Hepatic stellate cell (primary cell): Measurements from ENCODE around the gene CHST14.

Experiments
- DNase-seq: peaks from one replicate; pipeline ENCODE4 v3.0.0; 2011; ENCODE audit warnings: low spot score

CHST14 gene

GRCh38 chr15:40493089-40493840 lies 22.5 kb downstream of the CHST14 start:
- no peak for DNase-seq

DNA sequence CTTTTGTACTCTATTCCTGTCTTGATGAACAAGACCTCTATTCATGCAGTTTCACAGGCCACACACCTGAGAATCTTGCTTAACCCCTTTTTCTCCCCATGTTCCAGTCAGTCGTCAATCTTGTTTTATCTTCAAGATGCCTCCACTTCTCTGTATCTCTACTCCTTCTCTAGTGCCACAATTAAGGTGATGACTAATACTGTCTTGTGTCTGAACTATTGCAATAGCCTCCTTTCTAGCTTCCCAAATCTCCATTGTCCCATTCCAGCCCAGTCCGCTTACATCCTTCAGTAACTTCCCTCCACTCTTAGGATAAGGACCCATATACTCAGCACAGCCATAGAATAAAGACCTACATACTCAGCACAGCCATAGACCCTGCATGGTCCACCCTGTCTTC lies 24.7 kb downstream of the CHST14 start:
- DNase-seq, result no peak

GRCh38 chr15:40498418-40498817 lies 27.6 kb downstream of the CHST14 start:
- peak; percentile 67 for DNase-seq

DNA sequence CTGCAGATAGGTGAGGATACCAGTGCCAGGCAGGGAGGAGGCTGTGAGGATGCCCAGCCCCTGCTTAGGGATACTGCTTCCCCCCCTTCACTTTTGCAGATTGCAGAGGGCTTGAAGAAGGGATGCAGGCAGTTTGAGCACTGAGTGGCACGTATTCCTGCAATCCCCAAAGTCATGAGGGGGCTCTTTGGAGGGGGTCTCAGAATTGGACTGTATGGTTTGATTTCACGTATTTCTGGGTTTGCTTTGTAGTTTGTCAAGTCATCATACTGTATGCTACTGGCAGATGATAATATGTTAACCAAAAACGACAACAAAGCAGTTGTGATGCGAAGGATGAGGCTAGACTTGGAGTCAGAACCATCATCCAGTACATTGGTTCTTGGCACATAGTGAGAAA lies 28.1 kb downstream of the CHST14 start:
- DNase-seq, result no peak

GRCh38 chr15:40499931-40500330 lies 29.1 kb downstream of the CHST14 start:
- no peak for DNase-seq

DNA sequence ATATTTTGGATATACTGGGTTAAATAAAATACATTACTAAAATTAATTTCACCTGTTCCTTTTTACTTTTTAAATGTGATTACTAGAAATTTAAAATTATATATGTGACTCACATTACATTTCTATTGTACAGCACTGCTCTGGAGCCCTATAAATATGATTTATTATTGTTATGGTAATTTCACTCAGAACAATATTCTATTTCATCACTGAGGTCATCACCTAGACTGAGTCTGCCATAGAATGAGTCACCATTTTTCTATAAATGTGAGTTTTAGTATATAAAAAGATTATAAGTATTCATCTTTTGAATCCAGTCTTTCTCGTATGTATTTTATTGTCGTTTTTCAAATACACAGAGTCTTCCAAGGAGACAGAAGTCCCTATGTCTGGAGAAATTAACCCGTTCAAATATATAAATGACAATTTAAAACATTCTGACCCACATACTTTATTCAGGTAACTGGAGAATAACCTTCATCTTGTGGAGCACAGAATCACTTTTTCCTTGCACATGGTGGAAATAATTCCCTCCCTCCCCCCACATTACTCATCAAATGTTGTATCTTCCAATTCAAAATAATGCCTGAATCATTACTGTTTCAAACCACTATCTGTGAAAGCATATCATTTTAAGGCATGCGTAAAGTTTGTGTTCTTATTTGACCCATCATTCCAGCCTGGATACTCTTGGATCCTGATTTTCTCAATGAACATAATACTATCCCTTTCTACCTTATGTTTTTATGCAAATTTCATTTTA lies 30.0 kb downstream of the CHST14 start:
- DNase-seq, result peak; percentile 40

GRCh38 chr15:40501487-40501886 lies 30.7 kb downstream of the CHST14 start:
- no peak for DNase-seq

DNA sequence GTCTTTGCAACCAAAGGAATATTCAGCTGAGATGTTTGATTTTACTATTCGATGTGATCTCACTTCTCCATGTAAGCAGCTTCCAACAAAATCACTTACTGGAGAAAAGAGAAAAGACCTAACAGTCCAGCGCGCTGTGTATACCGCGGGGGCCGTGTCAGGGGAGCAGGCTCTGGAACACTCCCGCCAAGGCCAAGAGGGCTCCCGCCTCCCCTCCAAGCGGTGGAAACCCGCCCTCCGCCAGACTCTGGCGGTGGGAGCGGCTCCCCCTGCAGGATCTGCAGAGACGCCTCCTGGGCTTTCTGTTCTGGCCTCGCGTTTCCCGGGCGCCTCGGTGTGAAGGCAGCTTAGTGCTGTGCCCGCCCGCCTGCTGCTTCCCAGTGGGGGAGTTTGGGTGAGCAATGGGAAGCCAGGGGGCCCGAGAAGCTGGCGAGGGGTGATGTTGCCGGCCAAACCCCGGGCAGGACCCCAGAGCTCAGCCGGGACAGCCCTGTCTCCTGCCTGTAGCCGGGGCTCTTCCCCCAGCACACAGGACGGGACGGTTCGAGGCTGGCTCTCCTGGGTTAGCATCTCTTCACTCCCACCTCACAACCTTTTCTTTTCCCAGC lies 36.3 kb downstream of the CHST14 start:
- DNase-seq, result peak; percentile 84

- no peak for DNase-seq
These were observed 37.4 kb downstream of the CHST14 start for GRCh38 chr15:40508216-40508615.

DNA sequence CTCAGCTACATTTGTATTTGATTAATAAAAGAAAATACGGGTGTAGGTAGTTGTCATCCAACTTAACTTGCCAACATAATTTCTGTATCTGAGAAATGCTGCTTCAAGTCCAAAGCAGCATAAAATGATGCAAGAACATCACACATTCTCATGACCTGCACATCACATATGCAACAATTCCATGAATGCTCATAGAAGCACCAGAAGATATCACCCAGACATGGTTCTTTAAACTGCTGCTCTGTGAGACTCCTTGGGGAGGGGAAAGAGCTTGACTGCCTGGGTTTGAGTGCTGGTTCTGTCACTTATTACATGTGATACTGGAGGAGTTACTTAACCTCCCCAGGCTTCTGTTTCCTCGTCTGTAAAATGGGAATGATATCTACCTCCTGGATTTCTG lies 39.4 kb downstream of the CHST14 start:
- DNase-seq, result no peak

DNA sequence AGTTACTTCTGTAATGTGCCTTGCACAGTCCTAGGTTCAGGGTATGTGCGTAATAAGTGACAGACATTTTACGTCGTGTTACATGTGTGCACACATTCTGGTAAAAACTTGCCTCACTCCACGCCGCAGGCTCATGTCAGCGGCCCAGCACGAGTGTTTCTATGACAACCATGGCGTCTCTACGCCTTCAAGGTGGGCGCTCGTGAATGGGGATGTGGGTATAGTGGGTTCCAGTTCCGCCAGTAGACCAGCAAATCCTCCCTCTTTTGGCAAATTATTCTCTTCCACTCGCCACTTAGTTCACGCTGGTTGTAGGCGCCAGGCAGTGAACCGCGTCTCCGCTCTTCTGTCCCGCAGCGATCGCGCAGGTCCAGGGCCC lies 40.3 kb downstream of the CHST14 start:
- no peak for DNase-seq

DNA sequence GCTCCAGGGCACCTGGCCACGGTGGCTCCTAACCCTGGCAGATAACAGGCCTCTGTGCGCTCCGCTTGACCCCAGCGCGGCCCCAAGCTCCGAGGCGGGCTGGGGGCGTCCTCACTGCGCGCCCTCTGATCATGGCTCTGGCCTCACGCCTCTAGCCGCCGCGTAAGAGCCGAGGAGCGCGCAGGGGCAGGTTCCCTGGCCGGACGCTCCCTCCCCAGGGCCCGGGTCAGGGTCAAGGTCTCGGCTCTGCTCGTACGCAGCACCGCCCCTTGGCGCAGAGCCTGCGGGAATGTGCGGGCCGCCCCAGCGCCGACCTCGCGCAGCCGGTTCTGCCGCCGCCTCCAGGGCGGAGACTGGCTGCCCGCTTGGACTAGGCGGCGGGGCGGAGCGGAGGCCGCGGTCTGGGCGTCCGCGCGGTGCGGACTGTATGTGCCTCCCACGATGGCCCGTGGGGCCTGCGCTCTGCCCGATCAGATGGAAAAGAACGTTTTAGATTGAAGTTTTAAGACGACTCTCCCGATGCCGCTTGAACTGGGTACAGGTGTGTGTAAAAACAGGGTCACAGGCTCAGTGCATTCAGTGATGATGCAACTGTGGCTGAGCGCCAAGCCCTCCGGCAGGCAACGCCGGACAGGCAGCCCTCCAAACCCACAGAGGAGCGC lies 40.8 kb downstream of the CHST14 start:
- peak; percentile 69 for DNase-seq

DNA sequence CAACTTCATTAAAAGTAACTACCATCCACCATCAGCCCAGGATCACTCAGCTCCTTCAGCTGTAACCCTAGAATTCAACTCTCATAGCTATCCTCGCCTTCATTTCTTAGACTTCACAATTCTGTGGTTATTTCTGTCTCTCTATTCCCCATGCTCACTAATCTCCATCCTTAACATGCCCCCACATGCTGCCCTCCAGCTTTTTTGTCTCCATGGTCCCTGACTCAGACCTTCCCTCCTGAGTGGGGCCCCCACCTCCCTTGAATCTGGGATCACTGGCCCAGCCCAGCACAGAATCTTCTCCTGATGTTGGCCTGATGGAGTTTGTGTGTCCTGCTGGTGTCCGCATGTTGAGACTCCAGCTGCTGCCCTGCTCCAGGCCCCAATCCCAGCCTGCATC lies 41.7 kb downstream of the CHST14 start:
- DNase-seq, result no peak

GRCh38 chr15:40513609-40514008 lies 42.8 kb downstream of the CHST14 start:
- DNase-seq, result no peak

DNA sequence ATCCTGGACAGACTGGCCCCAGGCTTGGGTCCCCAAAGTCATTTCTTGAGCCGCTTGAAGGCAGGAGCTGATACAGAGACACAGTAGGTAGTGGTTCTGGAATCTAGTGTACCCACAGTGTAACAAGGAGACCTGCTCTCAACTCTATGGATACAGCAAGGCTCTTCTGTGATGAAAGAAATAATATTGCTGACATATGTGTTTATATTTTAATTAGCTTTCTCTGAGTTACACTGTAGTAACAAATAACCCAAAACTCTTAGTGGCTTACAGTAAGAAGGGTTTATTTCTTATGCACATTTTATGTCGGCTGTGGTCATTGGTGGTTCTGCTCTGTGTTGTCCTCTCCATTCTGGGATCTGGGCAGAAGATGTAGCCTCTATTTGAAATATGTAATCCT lies 45.5 kb downstream of the CHST14 start:
- no peak for DNase-seq
